ENCODE results near the gene KIF3C.
"Not testable (repeated sequence)": the region's sequence is repeated elsewhere in the genome, so short reads cannot be mapped to it uniquely, and the experiment has no call there.

KIF3C gene

DNA sequence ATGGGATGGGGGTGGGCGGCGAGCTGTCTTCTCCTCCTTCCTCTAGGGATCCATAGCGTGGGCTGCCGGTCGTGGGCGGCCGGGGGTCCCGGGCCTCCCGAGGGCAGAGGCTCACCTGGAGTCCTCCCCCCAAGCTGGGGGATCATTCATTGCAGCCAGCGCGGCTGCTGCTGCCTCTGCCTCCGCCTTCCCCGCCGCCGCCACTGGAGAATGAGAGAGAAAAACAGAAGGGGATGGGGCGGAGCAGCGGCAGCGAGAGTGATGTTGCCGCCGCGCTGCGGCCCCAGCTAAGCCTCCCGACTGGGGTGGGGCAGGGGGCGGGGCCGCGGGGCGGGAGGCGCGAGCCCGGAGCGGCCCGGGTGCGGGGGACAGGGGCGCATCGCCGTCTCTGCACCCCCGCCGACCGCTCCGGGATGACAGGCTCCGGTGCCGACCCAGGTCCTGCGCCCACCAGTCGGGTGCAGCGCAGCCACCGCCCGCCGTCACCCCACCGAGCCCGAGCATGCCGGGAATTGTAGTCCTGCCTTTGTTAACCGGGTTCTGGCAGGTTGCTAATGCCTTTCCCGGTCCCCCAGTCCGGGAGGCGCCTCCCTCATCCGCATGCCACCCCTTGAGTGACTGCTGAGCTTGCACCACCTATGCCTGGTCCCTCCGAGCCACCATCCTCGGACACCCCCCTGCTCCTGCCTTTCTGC lies at the start of gene KIF3C:
TSS of gene KIF3C (minus strand) at position 225 of the 695 bp plus-strand sequence. CDS start 580 bp downstream, outside the sequence.
- Histone ChIP-seq H3K79me2 (ENCODE audit: insufficient read depth, low read length) (no peaks in the 10 kb centered on the region), H3F3A (ENCODE audit: insufficient read depth, low read length) (no peaks in the 10 kb centered on the region), H3K4me2 (ENCODE audit: low read length) (peak within 1 kb of the TSS; percentile 92), H3K9me3 (ENCODE audit: low read length) (no peaks in the 10 kb centered on the region), H3K36me3 (ENCODE audit: insufficient read depth, low read length) (no peaks in the 10 kb centered on the region), H3K27ac (ENCODE audit: low read depth, low read length, poor library complexity, severe bottlenecking) (no peak within 1 kb of the TSS), H3K9ac (ENCODE audit: low read length) (peak within 1 kb of the TSS; percentile 73), H4K20me1 (ENCODE audit: insufficient read depth, low read length) (no peaks in the 10 kb centered on the region), H3K4me1 (ENCODE audit: insufficient read depth, low read length, severe bottlenecking) (peaks cover 9% of the 10 kb centered on the region), H2AFZ (ENCODE audit: low read length) (peak within 1 kb of the TSS; percentile 35; the same call in 1 of the 2 replicates), H3K9me2 (ENCODE audit: low read depth, low read length) (no peaks in the 10 kb centered on the region), H3K4me3 (ENCODE audit: low read depth, low read length, poor library complexity, severe bottlenecking) (peak within 1 kb of the TSS; percentile 80), H3K27me3 (ENCODE audit: insufficient read depth, low read length) (no peaks in the 10 kb centered on the region; the same call in 1 of the 2 replicates)
- TF ChIP-seq CTCF (IDR thresholded peaks at IDR 0.05; ENCODE audit: low read length) = no peak
- no peak for TF ChIP-seq EZH2 (IDR thresholded peaks at IDR 0.05; ENCODE audit: borderline replicate concordance, low read length)

DNA sequence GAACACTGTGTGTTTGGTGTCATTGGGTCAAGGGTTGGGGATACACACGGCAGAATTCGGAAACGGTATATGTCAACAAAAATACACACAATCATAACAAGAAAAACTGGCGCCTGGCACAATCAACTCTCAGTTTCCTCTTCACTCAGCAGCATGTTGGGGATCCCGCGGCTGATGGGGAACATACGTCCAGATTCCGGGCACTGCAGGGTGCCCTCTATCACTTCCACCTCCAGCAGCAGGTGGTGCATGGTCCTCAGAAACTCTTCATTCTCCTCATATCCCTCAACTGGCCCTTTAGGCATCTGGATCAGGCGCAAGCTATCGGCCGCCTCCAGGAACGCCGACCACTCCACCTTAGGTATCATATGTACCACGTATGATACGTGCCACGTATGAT lies 45.8 kb upstream of the KIF3C start:
- not testable (repeated sequence) for H3K27ac ChIP-seq (ENCODE audit: low read depth, low read length, poor library complexity, severe bottlenecking); H3K9me2 ChIP-seq (ENCODE audit: low read depth, low read length); H3K27me3 ChIP-seq (ENCODE audit: insufficient read depth, low read length); H4K20me1 ChIP-seq (ENCODE audit: insufficient read depth, low read length); H3K4me2 ChIP-seq (ENCODE audit: low read length); H3F3A ChIP-seq (ENCODE audit: insufficient read depth, low read length); H3K9me3 ChIP-seq (ENCODE audit: low read length); H3K4me3 ChIP-seq (ENCODE audit: low read depth, low read length, poor library complexity, severe bottlenecking); H2AFZ ChIP-seq (ENCODE audit: low read length); H3K9ac ChIP-seq (ENCODE audit: low read length); H3K36me3 ChIP-seq (ENCODE audit: insufficient read depth, low read length); H3K79me2 ChIP-seq (ENCODE audit: insufficient read depth, low read length)
- peaks cover 13% of the 10 kb centered on the region for H3K4me1 ChIP-seq (ENCODE audit: insufficient read depth, low read length, severe bottlenecking)

GRCh38 chr2:26025509-26025908 lies 43.2 kb upstream of the KIF3C start:
- no peaks in the 10 kb centered on the region for H4K20me1 ChIP-seq (ENCODE audit: insufficient read depth, low read length)
- H2AFZ ChIP-seq (ENCODE audit: low read length) = no peak overlapping the region
- H3K4me2 ChIP-seq (ENCODE audit: low read length) = no peak overlapping the region
- no peaks in the 10 kb centered on the region for H3K79me2 ChIP-seq (ENCODE audit: insufficient read depth, low read length)
- H3K9ac ChIP-seq (ENCODE audit: low read length) = no peak overlapping the region
- no peaks in the 10 kb centered on the region for H3K27me3 ChIP-seq (ENCODE audit: insufficient read depth, low read length)
- no peaks in the 10 kb centered on the region for H3K9me2 ChIP-seq (ENCODE audit: low read depth, low read length)
- no peak overlapping the region for H3K27ac ChIP-seq (ENCODE audit: low read depth, low read length, poor library complexity, severe bottlenecking)
- H3K36me3 ChIP-seq (ENCODE audit: insufficient read depth, low read length) = no peaks in the 10 kb centered on the region
- H3K4me3 ChIP-seq (ENCODE audit: low read depth, low read length, poor library complexity, severe bottlenecking) = no peak overlapping the region
- peaks cover 4% of the 10 kb centered on the region; the same call in 1 of the 2 replicates for H3K9me3 ChIP-seq (ENCODE audit: low read length)
- H3K4me1 ChIP-seq (ENCODE audit: insufficient read depth, low read length, severe bottlenecking) = no peaks in the 10 kb centered on the region
- TF ChIP-seq CTCF (IDR thresholded peaks at IDR 0.05; ENCODE audit: low read length) = no peak
- no peak for TF ChIP-seq EZH2 (IDR thresholded peaks at IDR 0.05; ENCODE audit: borderline replicate concordance, low read length)
- no peaks in the 10 kb centered on the region for H3F3A ChIP-seq (ENCODE audit: insufficient read depth, low read length)

GRCh38 chr2:26024260-26024659 lies 42.0 kb upstream of the KIF3C start:
- H3K27me3 ChIP-seq (ENCODE audit: insufficient read depth, low read length) = no peaks in the 10 kb centered on the region
- H2AFZ ChIP-seq (ENCODE audit: low read length) = no peak overlapping the region

More at GRCh38 chr2:26024260-26024659, 42.0 kb upstream of the KIF3C start:
- no peak for TF ChIP-seq CTCF (IDR thresholded peaks at IDR 0.05; ENCODE audit: low read length)
- TF ChIP-seq EZH2 (IDR thresholded peaks at IDR 0.05; ENCODE audit: borderline replicate concordance, low read length) = no peak
- no peaks in the 10 kb centered on the region for H3K79me2 ChIP-seq (ENCODE audit: insufficient read depth, low read length)
- no peaks in the 10 kb centered on the region for H3K9me2 ChIP-seq (ENCODE audit: low read depth, low read length)
- no peak overlapping the region for H3K27ac ChIP-seq (ENCODE audit: low read depth, low read length, poor library complexity, severe bottlenecking)
- no peak overlapping the region for H3K4me2 ChIP-seq (ENCODE audit: low read length)
- H3K36me3 ChIP-seq (ENCODE audit: insufficient read depth, low read length) = no peaks in the 10 kb centered on the region
- peaks cover 4% of the 10 kb centered on the region; the same call in 1 of the 2 replicates for H3K9me3 ChIP-seq (ENCODE audit: low read length)
- no peaks in the 10 kb centered on the region for H4K20me1 ChIP-seq (ENCODE audit: insufficient read depth, low read length)
- H3K4me3 ChIP-seq (ENCODE audit: low read depth, low read length, poor library complexity, severe bottlenecking) = no peak overlapping the region
- no peak overlapping the region for H3K9ac ChIP-seq (ENCODE audit: low read length)
- no peaks in the 10 kb centered on the region for H3K4me1 ChIP-seq (ENCODE audit: insufficient read depth, low read length, severe bottlenecking)
- H3F3A ChIP-seq (ENCODE audit: insufficient read depth, low read length) = no peaks in the 10 kb centered on the region
